Neuronal stem cell (in vitro differentiated cells): ENCODE data around the gene RTBDN.

ENCODE experiments used
- DNase-seq: peaks from one replicate; pipeline ENCODE4 v3.0.0-alpha.2; 2013; ENCODE audit warnings: low spot score
- H2AFZ ChIP-seq: one replicate; pipeline ENCODE4 v1.6.1; 2013; ENCODE audit warnings: mild to moderate bottlenecking, low read length, inconsistent platforms
- H2AK5ac ChIP-seq: 2 replicates; pipeline ENCODE4 v1.6.1; 2013; ENCODE audit warnings: low read depth, mild to moderate bottlenecking, inconsistent platforms, low read length, moderate library complexity, mixed read lengths
- H2BK120ac ChIP-seq: 2 replicates; pipeline ENCODE4 v1.6.1; 2013; ENCODE audit warnings: low read depth, mild to moderate bottlenecking, inconsistent platforms, low read length, moderate library complexity, mixed read lengths
- H2BK12ac ChIP-seq: one replicate; pipeline ENCODE4 v1.6.1; 2013; ENCODE audit warnings: low read length, inconsistent platforms
- H2BK15ac ChIP-seq: 2 replicates; pipeline ENCODE4 v1.6.1; 2013; ENCODE audit warnings: mild to moderate bottlenecking, low read length, inconsistent platforms, mixed read lengths
- H2BK5ac ChIP-seq: one replicate; pipeline ENCODE4 v1.6.1; 2013; ENCODE audit warnings: inconsistent platforms, mild to moderate bottlenecking, low read length, moderate library complexity
- H3K14ac ChIP-seq: one replicate; pipeline ENCODE4 v1.6.1; 2013; ENCODE audit warnings: low read length, inconsistent platforms
- H3K18ac ChIP-seq: 2 replicates; pipeline ENCODE4 v1.6.1; 2013; ENCODE audit warnings: low read length, inconsistent platforms
- H3K23ac ChIP-seq: 2 replicates; pipeline ENCODE4 v1.6.1; 2013; ENCODE audit warnings: low read depth, mild to moderate bottlenecking, mixed read lengths, low read length, inconsistent platforms; ENCODE audit not compliant: poor library complexity
- H3K27ac ChIP-seq: replicated peaks from 3 replicates; pipeline ENCODE4 v1.5.1; 2013; ENCODE audit warnings: low read length, inconsistent platforms
- H3K27me3 ChIP-seq, 3 experiments: 2 replicates each; pipeline ENCODE4 v1.6.1; 2013; ENCODE audit warnings: low read length in 3 of 3, mild to moderate bottlenecking in 2 of 3, inconsistent platforms in 1 of 3, low read depth in 1 of 3, mixed read lengths in 1 of 3, moderate library complexity in 1 of 3; ENCODE audit not compliant: control insufficient read depth in 3 of 3, insufficient read depth in 3 of 3
- H3K36me3 ChIP-seq, 2 donors: replicated peaks in 1 of 2; 2 replicates each; pipeline ENCODE4 v1.6.1; 2013; ENCODE audit warnings: low read length in 2 of 2; ENCODE audit not compliant: control insufficient read depth in 2 of 2, insufficient read depth in 2 of 2
- H3K4ac ChIP-seq: 2 replicates; pipeline ENCODE4 v1.6.1; 2013; ENCODE audit warnings: inconsistent platforms, mild to moderate bottlenecking, low read length, moderate library complexity
- H3K4me1 ChIP-seq, 2 donors: 1 replicate in 1 of 2; 2 replicates in 1 of 2; pipeline ENCODE4 v1.6.1; 2013; ENCODE audit warnings: low read length in 2 of 2, low read depth in 1 of 2; ENCODE audit not compliant: control insufficient read depth in 2 of 2, insufficient read depth in 1 of 2
- H3K4me2 ChIP-seq: one replicate; pipeline ENCODE4 v1.6.1; 2013; ENCODE audit warnings: mild to moderate bottlenecking, low read length, inconsistent platforms; ENCODE audit not compliant: insufficient read depth, poor library complexity, severe bottlenecking
- H3K4me3 ChIP-seq, 2 donors: 2 replicates each; pipeline ENCODE4 v1.5.1; 2013; ENCODE audit warnings: low read length in 2 of 2, mild to moderate bottlenecking in 2 of 2, inconsistent platforms in 1 of 2, moderate library complexity in 1 of 2
- H3K79me1 ChIP-seq: one replicate; pipeline ENCODE4 v1.6.1; 2013; ENCODE audit warnings: low read depth, mild to moderate bottlenecking, inconsistent platforms, low read length, moderate library complexity
- H3K9ac ChIP-seq: one replicate; pipeline ENCODE4 v1.6.1; 2013; ENCODE audit warnings: mild to moderate bottlenecking, low read depth, low read length, inconsistent platforms; ENCODE audit not compliant: poor library complexity
- H3K9me3 ChIP-seq, 2 donors: replicated peaks in 1 of 2; 2 replicates each; pipeline versions ENCODE3 to v1.6.1; 2013; ENCODE audit warnings: low read length in 2 of 2, mild to moderate bottlenecking in 2 of 2, inconsistent platforms in 1 of 2, low read depth in 1 of 2, mixed read lengths in 1 of 2, moderate library complexity in 1 of 2; ENCODE audit not compliant: control insufficient read depth in 2 of 2, insufficient read depth in 1 of 2
- H4K8ac ChIP-seq: one replicate; pipeline ENCODE4 v1.6.1; 2013; ENCODE audit warnings: low read depth, mild to moderate bottlenecking, inconsistent platforms, low read length, moderate library complexity
- H4K91ac ChIP-seq: one replicate; pipeline ENCODE4 v1.6.1; 2013; ENCODE audit warnings: low read length, low read depth, mild to moderate bottlenecking, inconsistent platforms; ENCODE audit not compliant: poor library complexity
- WGBS, 2 donors: extraction: QIAGEN DNeasy Blood & Tissue Kit; methylation state at CpG; one replicate each; pipeline ENCODE4 v1.1.7; 2013; ENCODE audit warnings: missing lambda C conversion rate in 2 of 2, mixed read lengths in 1 of 2; ENCODE audit not compliant: insufficient read length in 2 of 2, insufficient replicate concordance in 1 of 2; ENCODE audit errors: extremely low coverage in 2 of 2; 5-methylcytosine and 5-hydroxymethylcytosine counted together

The RTBDN gene

GRCh38 chr19:12782424-12783290 is 51.7 kb downstream of the RTBDN start:
- peak overlapping the region; percentile 95 for H2BK120ac ChIP-seq

DNA sequence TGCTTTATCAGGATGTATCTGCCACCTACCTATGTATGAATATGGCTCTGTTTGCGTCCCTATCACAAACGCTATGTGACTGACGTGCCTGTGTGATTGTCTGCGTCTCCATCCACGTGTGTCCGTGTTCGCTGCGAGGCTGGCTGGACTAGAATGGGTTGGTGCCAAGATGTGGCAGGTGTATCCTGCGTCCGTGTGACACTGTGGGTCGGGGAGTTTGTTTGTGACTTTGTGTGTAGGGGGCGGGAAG is 52.3 kb downstream of the RTBDN start:
- H3K4me1 ChIP-seq: peaks cover 25 to 49% of the 10 kb centered on the region in 2 donors
- H3K27me3 ChIP-seq: peaks cover 0 to 3% (median 0%) of the 10 kb centered on the region in 3 experiments
- H2BK15ac ChIP-seq: peak overlapping the region; percentile 99
- peak overlapping the region; percentile 94 for H3K4me2 ChIP-seq
- H3K4me3 ChIP-seq: peak overlapping the region; percentile 46 to 80
- no peak for DNase-seq
- H3K14ac ChIP-seq: peak overlapping the region; percentile 77
- H2AK5ac ChIP-seq: peak overlapping the region; percentile 90
- peak overlapping the region; percentile 1 for H3K27ac ChIP-seq
- peak overlapping the region; percentile 96 for H2BK5ac ChIP-seq
- peak overlapping the region; percentile 75 for H3K23ac ChIP-seq
- H2AFZ ChIP-seq: peak overlapping the region; percentile 84
- peak overlapping the region; percentile 69 for H3K4ac ChIP-seq
- no peak overlapping the region for H2BK12ac ChIP-seq
- H3K9ac ChIP-seq: peak overlapping the region; percentile 95
- no peaks in the 10 kb centered on the region for H3K79me1 ChIP-seq
- WGBS, 2 donors: no CpG with 5 or more reads among the region's 12 CpGs
- H3K18ac ChIP-seq: peak overlapping the region; percentile 99
- peaks cover 0 to 2% of the 10 kb centered on the region in 2 donors for H3K9me3 ChIP-seq
- H2BK120ac ChIP-seq: peak overlapping the region; percentile 95
- no peaks in the 10 kb centered on the region for H3K36me3 ChIP-seq
- peak overlapping the region; percentile 97 for H4K8ac ChIP-seq
- H4K91ac ChIP-seq: peak overlapping the region; percentile 99

More at GRCh38 chr19:12782424-12783290, 51.7 kb downstream of the RTBDN start:
- Histone ChIP-seq H3K4me2 (peak overlapping the region; percentile 94), H3K36me3 (no peaks in the 10 kb centered on the region), H3K4me1 (peaks cover 23 to 49% of the 10 kb centered on the region in 2 donors), H2AK5ac (peak overlapping the region; percentile 99), H3K27me3 (peaks cover 0 to 3% (median 0%) of the 10 kb centered on the region in 3 experiments), H3K79me1 (no peaks in the 10 kb centered on the region), H3K27ac (peak overlapping the region; percentile 1), H3K4ac (peak overlapping the region; percentile 85), H3K9ac (peak overlapping the region; percentile 95), H3K23ac (peak overlapping the region; percentile 75), H4K8ac (no peak overlapping the region), H3K14ac (peak overlapping the region; percentile 95), H2AFZ (peak overlapping the region; percentile 84), H3K18ac (peak overlapping the region; percentile 99), H2BK5ac (peak overlapping the region; percentile 96), H2BK12ac (peak overlapping the region; percentile 60), H4K91ac (peak overlapping the region; percentile 99), H3K4me3 (peak overlapping the region; percentile 46 to 80), H2BK15ac (peak overlapping the region; percentile 99), H3K9me3 (peaks cover 0 to 2% of the 10 kb centered on the region in 2 donors)
- no CpG with 5 or more reads among the region's 88 CpGs for WGBS, 2 donors
- DNase-seq: no peak

- Histone ChIP-seq H3K27ac (no peak overlapping the region), H3K4me1 (peaks cover 27 to 35% of the 10 kb centered on the region in 2 donors), H3K9ac (no peak overlapping the region), H3K27me3 (peaks cover 0 to 3% (median 0%) of the 10 kb centered on the region in 3 experiments), H2BK12ac (peak overlapping the region; percentile 93), H2AK5ac (no peak overlapping the region), H3K36me3 (peaks cover 0 to 1% of the 10 kb centered on the region in 2 donors), H4K91ac (no peak overlapping the region), H3K9me3 (peaks cover 0 to 2% of the 10 kb centered on the region in 2 donors), H2BK5ac (no peak overlapping the region), H3K4me3 (peak overlapping the region in 1 of 2 donors; percentile 61), H3K79me1 (no peaks in the 10 kb centered on the region), H2BK120ac (no peak overlapping the region), H3K23ac (peak overlapping the region; percentile 81), H3K18ac (peak overlapping the region; percentile 80), H2AFZ (peak overlapping the region; percentile 94), H3K4me2 (peak overlapping the region; percentile 97), H3K4ac (no peak overlapping the region), H2BK15ac (peak overlapping the region; percentile 45), H4K8ac (no peak overlapping the region), H3K14ac (peak overlapping the region; percentile 47)
- WGBS, 2 donors: no CpG with 5 or more reads among the region's 15 CpGs
- no peak for DNase-seq
Observed at GRCh38 chr19:12779162-12779993, 55.0 kb downstream of the RTBDN start.

- peak overlapping the region; percentile 47 for H3K14ac ChIP-seq
- H3K4me2 ChIP-seq: peak overlapping the region; percentile 97
- no peak overlapping the region for H4K91ac ChIP-seq
- H3K9me3 ChIP-seq: peaks cover 0 to 2% of the 10 kb centered on the region in 2 donors
- peak overlapping the region; percentile 80 for H3K18ac ChIP-seq
- H2BK15ac ChIP-seq: peak overlapping the region; percentile 45
- no peak overlapping the region for H2BK5ac ChIP-seq
- peak overlapping the region in 1 of 2 donors; percentile 61 for H3K4me3 ChIP-seq
- WGBS, 2 donors: no CpG with 5 or more reads among the region's 6 CpGs
- peaks cover 26 to 29% of the 10 kb centered on the region in 2 donors for H3K4me1 ChIP-seq
- no peak overlapping the region for H2BK12ac ChIP-seq
- peak overlapping the region; percentile 94 for H2AFZ ChIP-seq
- peaks cover 0 to 3% (median 0%) of the 10 kb centered on the region in 3 experiments for H3K27me3 ChIP-seq
- peaks cover 0 to 2% of the 10 kb centered on the region in 2 donors for H3K36me3 ChIP-seq
- H3K9ac ChIP-seq: no peak overlapping the region
- H3K23ac ChIP-seq: peak overlapping the region; percentile 81
- H2AK5ac ChIP-seq: no peak overlapping the region
- no peak overlapping the region for H2BK120ac ChIP-seq
- no peak overlapping the region for H4K8ac ChIP-seq
- no peak overlapping the region for H3K4ac ChIP-seq
- DNase-seq: no peak
- no peaks in the 10 kb centered on the region for H3K79me1 ChIP-seq
- no peak overlapping the region for H3K27ac ChIP-seq
Observed at GRCh38 chr19:12778905-12779161, 55.5 kb downstream of the RTBDN start.
